Measurements from ENCODE around the gene TOB2. TPM values are rescaled to one million over a fixed set of nuclear protein-coding genes. Genes with fewer than 3 reads are reported as not detected.
A peak's percentile ranks its signal among the peaks of the same experiment; 100 is the strongest.

The TOB2 gene
- 41.2 and 44.2 TPM in 2 replicates for total RNA-seq

GRCh38 chr22:41446639-41447434 is at the start of gene TOB2:
TSS of gene TOB2 (minus strand) at chr22:41446801. CDS start at chr22:41437345, 9,456 bp downstream.
- DNase-seq (ENCODE audit: low spot score): peak; percentile 95
- intact Hi-C loops (cut with micrococcal nuclease): loop anchor here (2.0 to 10.0 kb wide), 3 partner anchors 178 to 494 kb away; partner anchors contain the start of genes DESI1, L3MBTL2 and XRCC6
- H3K4me1 Mint-ChIP-seq (ENCODE audit: low read depth): peaks cover 13% of the 10 kb centered on the region
- H3K36me3 Mint-ChIP-seq (ENCODE audit: low read depth): peaks cover 22% of the 10 kb centered on the region
- peak within 1 kb of the TSS; percentile 98 for H3K27ac Mint-ChIP-seq
- no peaks in the 10 kb centered on the region for H3K9me3 Mint-ChIP-seq
- H3K27me3 Mint-ChIP-seq (ENCODE audit: low read depth): no peaks in the 10 kb centered on the region
- H3K4me3 Mint-ChIP-seq (ENCODE audit: low read depth): peak within 1 kb of the TSS; percentile 96

- Mint-ChIP-seq H3K4me3 (ENCODE audit: low read depth) (no peak overlapping the region), H3K9me3 (no peaks in the 10 kb centered on the region), H3K27ac (no peak overlapping the region), H3K36me3 (ENCODE audit: low read depth) (no peaks in the 10 kb centered on the region), H3K27me3 (ENCODE audit: low read depth) (no peaks in the 10 kb centered on the region), H3K4me1 (ENCODE audit: low read depth) (peaks cover 4% of the 10 kb centered on the region)
- no peak for DNase-seq (ENCODE audit: low spot score)
- intact Hi-C loops (cut with micrococcal nuclease): no loop called here
Measured at GRCh38 chr22:41491374-41492100, 44.9 kb upstream of the TOB2 start.

- intact Hi-C loops (cut with micrococcal nuclease): no loop called here
- H3K27ac Mint-ChIP-seq: peak overlapping the region; percentile 46
- peaks cover 6% of the 10 kb centered on the region for H3K4me1 Mint-ChIP-seq (ENCODE audit: low read depth)
Measured at GRCh38 chr22:41488596-41489385, 42.2 kb upstream of the TOB2 start.

GRCh38 chr22:41488076-41488475 is 41.5 kb upstream of the TOB2 start:
- peaks cover 6% of the 10 kb centered on the region for H3K4me1 Mint-ChIP-seq (ENCODE audit: low read depth)
- no peak overlapping the region for H3K4me3 Mint-ChIP-seq (ENCODE audit: low read depth)
- H3K36me3 Mint-ChIP-seq (ENCODE audit: low read depth): no peaks in the 10 kb centered on the region
- H3K27ac Mint-ChIP-seq: no peak overlapping the region
- H3K9me3 Mint-ChIP-seq: no peaks in the 10 kb centered on the region
- DNase-seq (ENCODE audit: low spot score): no peak
- intact Hi-C loops (cut with micrococcal nuclease): no loop called here
- H3K27me3 Mint-ChIP-seq (ENCODE audit: low read depth): no peaks in the 10 kb centered on the region

More at GRCh38 chr22:41488596-41489385, 42.2 kb upstream of the TOB2 start:
- no peak for DNase-seq (ENCODE audit: low spot score)
- H3K27me3 Mint-ChIP-seq (ENCODE audit: low read depth): no peaks in the 10 kb centered on the region
- no peak overlapping the region for H3K4me3 Mint-ChIP-seq (ENCODE audit: low read depth)
- H3K36me3 Mint-ChIP-seq (ENCODE audit: low read depth): no peaks in the 10 kb centered on the region
- H3K9me3 Mint-ChIP-seq: no peaks in the 10 kb centered on the region

- Mint-ChIP-seq H3K4me3 (ENCODE audit: low read depth) (no peak overlapping the region), H3K27me3 (ENCODE audit: low read depth) (no peaks in the 10 kb centered on the region), H3K9me3 (no peaks in the 10 kb centered on the region), H3K4me1 (ENCODE audit: low read depth) (peaks cover 11% of the 10 kb centered on the region), H3K27ac (no peak overlapping the region), H3K36me3 (ENCODE audit: low read depth) (no peaks in the 10 kb centered on the region)
- no peak for DNase-seq (ENCODE audit: low spot score)
- intact Hi-C loops (cut with micrococcal nuclease): no loop called here
Measured at GRCh38 chr22:41487037-41487935, 40.7 kb upstream of the TOB2 start.

GRCh38 chr22:41485033-41485432 is 38.4 kb upstream of the TOB2 start:
- Mint-ChIP-seq H3K4me1 (ENCODE audit: low read depth) (peaks cover 12% of the 10 kb centered on the region), H3K36me3 (ENCODE audit: low read depth) (no peaks in the 10 kb centered on the region), H3K27me3 (ENCODE audit: low read depth) (no peaks in the 10 kb centered on the region), H3K9me3 (no peaks in the 10 kb centered on the region), H3K27ac (no peak overlapping the region), H3K4me3 (ENCODE audit: low read depth) (no peak overlapping the region)
- DNase-seq (ENCODE audit: low spot score): no peak
- intact Hi-C loops (cut with micrococcal nuclease): no loop called here

GRCh38 chr22:41482319-41482935 is 35.8 kb upstream of the TOB2 start:
- intact Hi-C loops (cut with micrococcal nuclease): no loop called here
- Mint-ChIP-seq H3K36me3 (ENCODE audit: low read depth) (no peaks in the 10 kb centered on the region), H3K4me3 (ENCODE audit: low read depth) (no peak overlapping the region), H3K27me3 (ENCODE audit: low read depth) (no peaks in the 10 kb centered on the region), H3K4me1 (ENCODE audit: low read depth) (peaks cover 10% of the 10 kb centered on the region), H3K27ac (peak overlapping the region; percentile 1), H3K9me3 (no peaks in the 10 kb centered on the region)
- no peak for DNase-seq (ENCODE audit: low spot score)

- intact Hi-C loops (cut with micrococcal nuclease): no loop called here
- H3K27me3 Mint-ChIP-seq (ENCODE audit: low read depth): no peaks in the 10 kb centered on the region
- peaks cover 10% of the 10 kb centered on the region for H3K4me1 Mint-ChIP-seq (ENCODE audit: low read depth)
- no peak overlapping the region for H3K27ac Mint-ChIP-seq
- no peak overlapping the region for H3K4me3 Mint-ChIP-seq (ENCODE audit: low read depth)
- DNase-seq (ENCODE audit: low spot score): no peak
- H3K36me3 Mint-ChIP-seq (ENCODE audit: low read depth): no peaks in the 10 kb centered on the region
- no peaks in the 10 kb centered on the region for H3K9me3 Mint-ChIP-seq
Measured at GRCh38 chr22:41481925-41482318, 35.3 kb upstream of the TOB2 start.

- Mint-ChIP-seq H3K4me3 (ENCODE audit: low read depth) (no peak overlapping the region), H3K4me1 (ENCODE audit: low read depth) (peaks cover 10% of the 10 kb centered on the region), H3K36me3 (ENCODE audit: low read depth) (no peaks in the 10 kb centered on the region), H3K9me3 (no peaks in the 10 kb centered on the region), H3K27ac (no peak overlapping the region), H3K27me3 (ENCODE audit: low read depth) (no peaks in the 10 kb centered on the region)
- DNase-seq (ENCODE audit: low spot score): no peak
- intact Hi-C loops (cut with micrococcal nuclease): no loop called here
Measured at GRCh38 chr22:41481131-41481830, 34.7 kb upstream of the TOB2 start.

GRCh38 chr22:41480397-41480735 is 33.8 kb upstream of the TOB2 start:
- Mint-ChIP-seq H3K27ac (no peak overlapping the region), H3K36me3 (ENCODE audit: low read depth) (no peaks in the 10 kb centered on the region), H3K4me3 (ENCODE audit: low read depth) (no peak overlapping the region), H3K9me3 (no peaks in the 10 kb centered on the region), H3K27me3 (ENCODE audit: low read depth) (no peaks in the 10 kb centered on the region), H3K4me1 (ENCODE audit: low read depth) (peaks cover 7% of the 10 kb centered on the region)
- intact Hi-C loops (cut with micrococcal nuclease): no loop called here
- no peak for DNase-seq (ENCODE audit: low spot score)

GRCh38 chr22:41479671-41480396 is 33.2 kb upstream of the TOB2 start:
- H3K27me3 Mint-ChIP-seq (ENCODE audit: low read depth): no peaks in the 10 kb centered on the region
- intact Hi-C loops (cut with micrococcal nuclease): no loop called here
- H3K27ac Mint-ChIP-seq: no peak overlapping the region
- no peak for DNase-seq (ENCODE audit: low spot score)
- no peaks in the 10 kb centered on the region for H3K9me3 Mint-ChIP-seq
- H3K4me3 Mint-ChIP-seq (ENCODE audit: low read depth): no peak overlapping the region
- H3K4me1 Mint-ChIP-seq (ENCODE audit: low read depth): peaks cover 7% of the 10 kb centered on the region
- no peaks in the 10 kb centered on the region for H3K36me3 Mint-ChIP-seq (ENCODE audit: low read depth)

Data from activated T-helper 2 cell treated with anti-CD3 and anti-CD28 coated beads, Interferon-gamma antibody, Interleukin-2, Interleukin-4, amounts not matched to agents 10 μg/mL and 5 μg/mL and 100 μg/mL, durations not matched to agents 14 hours and 24 hours and 36 hours (primary cell).